ENCODE results near the gene PLLP.

DNA sequence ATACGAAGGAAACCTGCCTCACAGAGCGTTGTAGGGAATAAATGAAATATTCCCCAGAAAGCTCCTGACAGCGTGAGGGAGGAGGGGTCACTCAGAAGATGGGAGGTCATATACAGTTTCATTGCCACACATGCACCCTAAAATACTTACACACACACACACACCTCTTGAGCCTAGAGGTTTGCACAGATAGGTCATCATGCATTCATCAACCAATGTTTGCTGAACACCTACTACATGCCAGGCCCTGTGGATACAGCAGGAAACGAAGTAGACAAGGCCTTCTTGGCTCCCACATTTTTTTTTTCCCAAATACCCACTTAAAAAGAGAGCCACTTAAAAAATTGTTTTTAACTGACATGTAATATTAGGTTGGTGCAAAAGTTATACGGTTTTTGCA lies 907 bp upstream of the PLLP start:
- TF ChIP-seq CTCF (IDR thresholded peaks at IDR 0.05; ENCODE audit: low read length), result no peak
- no peak for TF ChIP-seq EZH2phosphoT487 (IDR thresholded peaks at IDR 0.05; ENCODE audit: low read length)
- no peak for TF ChIP-seq EZH2 (optimal IDR thresholded peaks at IDR 0.05; ENCODE audit: low read depth, low read length)
